PC-9 (cell line): ENCODE data around the gene CEP85L. TPM values are rescaled to one million over a fixed set of nuclear protein-coding genes. Genes with fewer than 3 reads are reported as not detected.
"Not testable (repeated sequence)": the region's sequence is repeated elsewhere in the genome, so short reads cannot be mapped to it uniquely, and the experiment has no call there.

Source experiments
- BruUV-seq: library from RNA; stranded (reverse); fragments of 400-500 nt; replicated peaks from 2 replicates; lab custom pipeline; 2021; lab: Mats Ljungman, UMichigan
- CTCF ChIA-PET: fragments of 300-600 bp; sonication (Branson Sonifier 250); formaldehyde crosslinking; loops from one replicate; lab custom pipeline; 2022; ENCODE audit warnings: antibody characterized with exemption; lab: Charles Lee
- POLR2A ChIA-PET: fragments of 300-600 bp; sonication (Branson Sonifier 250); formaldehyde crosslinking; loops from one replicate; lab custom pipeline; 2022; ENCODE audit warnings: antibody characterized with exemption; ENCODE audit not compliant: unreplicated experiment; lab: Charles Lee
- DNase-seq, 2 experiments: peaks; one replicate each; pipeline versions ENCODE4 v3.0.0 to v3.0.0-alpha.2; 2015 to 2022; ENCODE audit warnings: mixed read lengths in 1 of 2
- H2AFZ ChIP-seq: fragments of 200-600 bp; sonication (generic); 2 replicates; pipeline ENCODE4 v1.8.1; 2017; ENCODE audit warnings: antibody characterized with exemption
- H3F3A ChIP-seq: fragments of 200-600 bp; sonication (generic); 2 replicates; pipeline ENCODE4 v1.8.1; 2017; ENCODE audit warnings: antibody characterized with exemption, mild to moderate bottlenecking, low read depth; ENCODE audit not compliant: insufficient read depth
- H3K27ac ChIP-seq: fragments of 200-600 bp; sonication (generic); 2 replicates; pipeline ENCODE4 v1.6.1; 2016; ENCODE audit warnings: mixed run types
- H3K27me3 ChIP-seq: fragments of 200-600 bp; sonication (generic); 2 replicates; pipeline ENCODE4 v1.6.1; 2016; ENCODE audit warnings: low read depth, mixed run types; ENCODE audit not compliant: insufficient read depth
- H3K36me3 ChIP-seq: fragments of 200-600 bp; sonication (generic); 2 replicates; pipeline ENCODE4 v1.6.1; 2016; ENCODE audit warnings: low read depth, mixed run types
- H3K4me1 ChIP-seq: fragments of 200-600 bp; sonication (generic); replicated peaks from 2 replicates; pipeline ENCODE4 v1.6.1; 2016; ENCODE audit warnings: mixed run types; ENCODE audit not compliant: insufficient read depth
- H3K4me2 ChIP-seq: fragments of 200-600 bp; sonication (generic); 2 replicates; pipeline ENCODE4 v1.6.1; 2017; ENCODE audit warnings: mixed run types
- H3K4me3 ChIP-seq: fragments of 200-600 bp; sonication (generic); 2 replicates; pipeline ENCODE4 v1.6.1; 2016; ENCODE audit warnings: mixed run types
- H3K79me2 ChIP-seq: fragments of 200-600 bp; sonication (generic); 2 replicates; pipeline ENCODE4 v1.6.1; 2017; ENCODE audit warnings: low read depth, mixed run types
- H3K9me2 ChIP-seq: fragments of 200-600 bp; sonication (generic); 2 replicates; pipeline ENCODE4 v1.8.1; 2017; ENCODE audit warnings: mild to moderate bottlenecking; ENCODE audit not compliant: insufficient read depth
- H3K9me3 ChIP-seq: fragments of 200-600 bp; sonication (generic); 2 replicates; pipeline ENCODE4 v1.8.1; 2016; ENCODE audit warnings: low read depth; ENCODE audit not compliant: insufficient read depth
- H4K20me1 ChIP-seq: fragments of 200-600 bp; sonication (generic); 2 replicates; pipeline ENCODE4 v1.8.1; 2017; ENCODE audit not compliant: insufficient read depth
- EZH2 ChIP-seq: fragments of 200-600 bp; sonication (generic); IDR thresholded peaks from 2 replicates; pipeline ENCODE4 v1.8.0; 2017; ENCODE audit warnings: antibody characterized with exemption, low read depth
- intact Hi-C: fragments of 100-400 bp; cut with micrococcal nuclease; formaldehyde crosslinking; loops from one replicate; pipeline ENCODE4 v1.10.0; 2022; ENCODE audit not compliant: unreplicated experiment
- total RNA-seq: library from RNA; stranded (reverse); gene quantifications from 2 replicates; pipeline ENCODE4 v1.2.3, GENCODE V29; 2021
- TF ChIP-seq, protein P1 (sequence below): fragments of 200-600 bp; sonication (generic); conservative IDR thresholded peaks from 2 replicates; pipeline ENCODE4 v1.6.1; 2017; ENCODE audit warnings: mixed run types, antibody characterized with exemption, mild to moderate bottlenecking, moderate library complexity

Gene CEP85L
- total RNA-seq, 1 experiment from 2014 or later, result 3.0 TPM

DNA sequence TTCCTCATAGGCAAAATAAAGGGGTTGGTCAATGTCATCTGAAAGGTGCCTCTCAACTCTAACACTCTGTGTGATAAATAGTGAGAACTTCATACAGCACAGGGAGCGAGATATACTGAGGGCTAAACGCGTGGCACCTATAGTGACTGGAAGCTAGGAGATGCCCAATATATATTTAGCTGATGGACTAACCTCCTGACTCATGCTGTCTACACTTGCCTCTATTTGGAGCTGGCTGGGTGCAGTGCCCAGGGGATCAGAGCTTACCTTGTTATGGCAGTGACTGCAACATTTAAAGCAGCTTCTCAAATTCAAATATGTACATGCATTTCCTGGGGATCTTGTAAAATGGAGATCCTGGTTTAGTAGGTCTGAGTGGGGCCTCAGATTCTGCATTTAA, 214.9 kb downstream of the CEP85L start:
- POLR2A ChIA-PET, result no interaction called here
- H2AFZ ChIP-seq, result no peak overlapping the region
- TF ChIP-seq, protein P1, sequence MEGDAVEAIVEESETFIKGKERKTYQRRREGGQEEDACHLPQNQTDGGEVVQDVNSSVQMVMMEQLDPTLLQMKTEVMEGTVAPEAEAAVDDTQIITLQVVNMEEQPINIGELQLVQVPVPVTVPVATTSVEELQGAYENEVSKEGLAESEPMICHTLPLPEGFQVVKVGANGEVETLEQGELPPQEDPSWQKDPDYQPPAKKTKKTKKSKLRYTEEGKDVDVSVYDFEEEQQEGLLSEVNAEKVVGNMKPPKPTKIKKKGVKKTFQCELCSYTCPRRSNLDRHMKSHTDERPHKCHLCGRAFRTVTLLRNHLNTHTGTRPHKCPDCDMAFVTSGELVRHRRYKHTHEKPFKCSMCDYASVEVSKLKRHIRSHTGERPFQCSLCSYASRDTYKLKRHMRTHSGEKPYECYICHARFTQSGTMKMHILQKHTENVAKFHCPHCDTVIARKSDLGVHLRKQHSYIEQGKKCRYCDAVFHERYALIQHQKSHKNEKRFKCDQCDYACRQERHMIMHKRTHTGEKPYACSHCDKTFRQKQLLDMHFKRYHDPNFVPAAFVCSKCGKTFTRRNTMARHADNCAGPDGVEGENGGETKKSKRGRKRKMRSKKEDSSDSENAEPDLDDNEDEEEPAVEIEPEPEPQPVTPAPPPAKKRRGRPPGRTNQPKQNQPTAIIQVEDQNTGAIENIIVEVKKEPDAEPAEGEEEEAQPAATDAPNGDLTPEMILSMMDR, result no peak
- TF ChIP-seq EZH2, result no peak
- DNase-seq, result peak in 1 of 2 experiments; percentile 16
- H3K27ac ChIP-seq, result no peak overlapping the region
- CTCF ChIA-PET, result no interaction called here
- H3F3A ChIP-seq, result no peaks in the 10 kb centered on the region
- H3K9me3 ChIP-seq, result no peaks in the 10 kb centered on the region
- H3K9me2 ChIP-seq, result no peaks in the 10 kb centered on the region
- H3K79me2 ChIP-seq, result no peaks in the 10 kb centered on the region
- no peaks in the 10 kb centered on the region for H4K20me1 ChIP-seq
- no peaks in the 10 kb centered on the region for H3K36me3 ChIP-seq
- intact Hi-C loops, result no loop called here
- H3K27me3 ChIP-seq, result no peaks in the 10 kb centered on the region
- BruUV-seq, result no TSS peak
- no peaks in the 10 kb centered on the region for H3K4me1 ChIP-seq
- H3K4me3 ChIP-seq, result no peak overlapping the region
- no peak overlapping the region for H3K4me2 ChIP-seq

DNA sequence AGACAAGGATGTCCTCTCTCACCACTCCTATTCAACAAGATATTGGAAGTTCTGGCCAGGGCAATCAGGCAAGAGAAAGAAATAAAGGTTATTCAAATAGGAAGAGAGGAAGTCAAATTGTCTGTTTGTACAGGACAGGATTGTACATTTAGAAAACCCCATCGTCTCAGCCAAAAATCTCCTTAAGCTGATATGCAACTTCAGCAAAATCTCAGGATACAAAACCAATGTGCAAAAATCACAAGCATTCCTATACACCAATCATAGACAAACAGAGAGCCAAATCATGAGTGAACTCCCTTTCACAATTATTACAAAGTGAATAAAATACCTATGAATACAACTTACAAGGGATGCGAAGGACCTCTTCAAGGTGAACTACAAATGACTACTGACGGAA, 217.2 kb downstream of the CEP85L start:
- POLR2A ChIA-PET, H3K4me3 ChIP-seq, H2AFZ ChIP-seq, H3K27ac ChIP-seq, H3K27me3 ChIP-seq, H4K20me1 ChIP-seq, H3K9me3 ChIP-seq, H3F3A ChIP-seq, DNase-seq, H3K9me2 ChIP-seq, H3K36me3 ChIP-seq, H3K4me2 ChIP-seq, intact Hi-C loops, H3K79me2 ChIP-seq, CTCF ChIA-PET, H3K4me1 ChIP-seq, BruUV-seq: not testable (repeated sequence)

DNA sequence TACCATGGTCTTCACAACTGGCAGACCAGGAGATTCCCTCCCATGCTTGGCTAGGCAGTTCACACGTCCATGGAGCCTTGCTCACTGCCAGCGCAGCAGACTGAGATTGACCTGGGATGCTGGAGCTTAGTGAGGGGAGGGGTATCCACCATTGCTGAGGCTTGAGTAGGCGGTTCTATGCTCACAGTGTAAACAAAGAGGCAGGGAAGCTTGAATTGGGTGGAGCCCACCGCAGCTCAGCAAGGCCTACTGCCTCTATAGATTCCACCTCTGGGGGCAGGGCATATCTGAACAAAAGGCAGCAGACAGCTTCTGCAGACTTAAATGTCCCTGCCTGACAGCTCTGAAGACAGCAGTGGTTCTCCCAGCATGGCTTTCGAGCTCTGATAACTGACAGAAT, 230.1 kb downstream of the CEP85L start:
- H3F3A ChIP-seq, POLR2A ChIA-PET, H2AFZ ChIP-seq, H4K20me1 ChIP-seq, DNase-seq, H3K27ac ChIP-seq, CTCF ChIA-PET, H3K4me2 ChIP-seq, H3K9me2 ChIP-seq, H3K9me3 ChIP-seq, H3K4me1 ChIP-seq, intact Hi-C loops, H3K79me2 ChIP-seq, H3K36me3 ChIP-seq, BruUV-seq, H3K4me3 ChIP-seq: not testable (repeated sequence)
- H3K27me3 ChIP-seq, result peaks cover 29% of the 10 kb centered on the region

GRCh38 chr6:118419448-118420394, 231.7 kb downstream of the CEP85L start:
- Histone ChIP-seq H3K4me3 (no peak overlapping the region), H3K27ac (no peak overlapping the region), H3K4me1 (no peaks in the 10 kb centered on the region), H4K20me1 (no peaks in the 10 kb centered on the region), H3K9me2 (no peaks in the 10 kb centered on the region), H3K36me3 (no peaks in the 10 kb centered on the region), H3F3A (no peaks in the 10 kb centered on the region), H3K4me2 (no peak overlapping the region), H2AFZ (no peak overlapping the region), H3K79me2 (no peaks in the 10 kb centered on the region), H3K27me3 (peaks cover 29% of the 10 kb centered on the region), H3K9me3 (no peaks in the 10 kb centered on the region)
- TF ChIP-seq, protein P1, result no peak
- TF ChIP-seq EZH2, result no peak
- intact Hi-C loops, result no loop called here
- CTCF ChIA-PET, result no interaction called here
- POLR2A ChIA-PET, result no interaction called here
- no peak for DNase-seq
- no TSS peak for BruUV-seq

Other genes with a start within 250 kb of the CEP85L start
- gene PLN, start 103.3 kb downstream of the CEP85L start, total RNA-seq, result not detected in 2 replicates
- 25.7 and 39.5 TPM in 2 replicates for gene ASF1A, start 242.6 kb upstream of the CEP85L start, total RNA-seq